ENCODE results near the gene DNM3. TPM values are rescaled to one million over a fixed set of nuclear protein-coding genes. Genes with fewer than 3 reads are reported as not detected.

DNM3 gene
- total RNA-seq, 6 donors from 2014 or later, result 7.1 to 30.4 (median 10.3) TPM

DNA sequence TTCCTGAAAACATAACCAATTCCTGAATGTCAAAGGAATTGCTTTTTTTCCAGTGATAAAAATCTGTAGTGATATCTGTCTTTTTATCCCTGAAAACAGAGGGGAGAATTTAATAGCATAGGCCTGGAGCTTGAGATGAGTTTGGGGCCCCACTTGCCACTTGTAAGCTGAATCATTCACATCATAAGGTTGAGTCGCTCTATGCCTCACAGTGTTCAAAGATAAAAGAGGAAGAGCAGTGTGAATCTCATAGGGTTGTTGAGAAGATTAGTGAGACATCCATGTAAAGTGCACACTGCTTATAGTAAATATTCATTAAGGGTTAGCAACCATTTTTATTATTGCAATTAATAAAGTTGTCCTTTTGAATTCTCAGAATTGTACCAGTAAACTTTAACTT is 271.3 kb downstream of the DNM3 start:
- ATAC-seq (ENCODE audit: low FRiP score in 2 of 2) (no peak), DNase-seq (no peak)
- H3K36me3 ChIP-seq, result no peaks in the 10 kb centered on the region
- TF ChIP-seq, protein P1, sequence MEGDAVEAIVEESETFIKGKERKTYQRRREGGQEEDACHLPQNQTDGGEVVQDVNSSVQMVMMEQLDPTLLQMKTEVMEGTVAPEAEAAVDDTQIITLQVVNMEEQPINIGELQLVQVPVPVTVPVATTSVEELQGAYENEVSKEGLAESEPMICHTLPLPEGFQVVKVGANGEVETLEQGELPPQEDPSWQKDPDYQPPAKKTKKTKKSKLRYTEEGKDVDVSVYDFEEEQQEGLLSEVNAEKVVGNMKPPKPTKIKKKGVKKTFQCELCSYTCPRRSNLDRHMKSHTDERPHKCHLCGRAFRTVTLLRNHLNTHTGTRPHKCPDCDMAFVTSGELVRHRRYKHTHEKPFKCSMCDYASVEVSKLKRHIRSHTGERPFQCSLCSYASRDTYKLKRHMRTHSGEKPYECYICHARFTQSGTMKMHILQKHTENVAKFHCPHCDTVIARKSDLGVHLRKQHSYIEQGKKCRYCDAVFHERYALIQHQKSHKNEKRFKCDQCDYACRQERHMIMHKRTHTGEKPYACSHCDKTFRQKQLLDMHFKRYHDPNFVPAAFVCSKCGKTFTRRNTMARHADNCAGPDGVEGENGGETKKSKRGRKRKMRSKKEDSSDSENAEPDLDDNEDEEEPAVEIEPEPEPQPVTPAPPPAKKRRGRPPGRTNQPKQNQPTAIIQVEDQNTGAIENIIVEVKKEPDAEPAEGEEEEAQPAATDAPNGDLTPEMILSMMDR (IDR thresholded peaks at IDR 0.05), result no peak
- TF ChIP-seq EP300 (IDR thresholded peaks at IDR 0.05) (no peak), POLR2AphosphoS5 (IDR thresholded peaks at IDR 0.05) (no peak), POLR2A (IDR thresholded peaks at IDR 0.05) (no peak)
- H3K4me3 ChIP-seq, result no peak overlapping the region
- H3K27me3 ChIP-seq, result no peaks in the 10 kb centered on the region
- 83 to 88% methylated on average over 1 of the region's 1 CpG for WGBS, 2 donors
- H3K9me3 ChIP-seq, result no peaks in the 10 kb centered on the region
- H3K27ac ChIP-seq, result no peak overlapping the region
- peaks cover 0 to 3% (median 0%) of the 10 kb centered on the region in 4 donors for H3K4me1 ChIP-seq

- no peak overlapping the region for H3K4me3 ChIP-seq
- no peak for ATAC-seq (ENCODE audit: low FRiP score in 2 of 2)
- 60 to 82% methylated on average over 1 of the region's 1 CpG for WGBS, 2 donors
- H3K9me3 ChIP-seq, result no peaks in the 10 kb centered on the region
- no peaks in the 10 kb centered on the region for H3K27me3 ChIP-seq
- H3K27ac ChIP-seq, result no peak overlapping the region
- TF ChIP-seq, protein P1 (IDR thresholded peaks at IDR 0.05), result no peak
- no peak for TF ChIP-seq POLR2A (IDR thresholded peaks at IDR 0.05)
- no peak for TF ChIP-seq EP300 (IDR thresholded peaks at IDR 0.05)
- TF ChIP-seq POLR2AphosphoS5 (IDR thresholded peaks at IDR 0.05), result no peak
- H3K36me3 ChIP-seq, result no peaks in the 10 kb centered on the region
- DNase-seq, result no peak
- peaks cover 0 to 4% (median 0%) of the 10 kb centered on the region in 4 donors for H3K4me1 ChIP-seq
These were observed 276.5 kb downstream of the DNM3 start for GRCh38 chr1:172117800-172118199.

GRCh38 chr1:172118618-172119017 is 277.3 kb downstream of the DNM3 start:
- TF ChIP-seq POLR2A (IDR thresholded peaks at IDR 0.05), result no peak
- no peak overlapping the region for H3K4me3 ChIP-seq

DNA sequence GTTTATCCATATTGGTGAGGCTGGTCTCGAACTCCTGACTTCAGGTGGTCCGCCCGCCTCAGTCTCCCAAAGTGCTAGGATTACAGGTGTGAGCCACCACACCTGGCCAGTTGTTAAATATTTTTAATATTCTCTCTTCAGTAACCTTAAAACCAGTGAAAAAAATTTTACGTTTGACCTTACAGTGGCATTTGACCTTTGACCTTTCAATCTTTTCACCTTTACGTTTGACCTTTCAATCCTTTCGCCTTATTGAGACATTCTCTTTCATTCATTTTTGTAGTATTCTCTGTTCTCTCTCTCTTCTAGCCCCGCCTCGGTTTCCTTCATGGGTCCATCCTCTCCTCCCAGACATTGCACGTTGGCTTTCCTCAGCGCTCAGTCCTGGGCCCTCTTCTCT is 277.9 kb downstream of the DNM3 start:
- WGBS, 2 donors, result 91 to 98% methylated on average over 10 of the region's 10 CpGs
- peaks cover 0 to 4% (median 0%) of the 10 kb centered on the region in 4 donors for H3K4me1 ChIP-seq
- H3K27ac ChIP-seq, result no peak overlapping the region
- H3K4me3 ChIP-seq, result no peak overlapping the region
- no peak for TF ChIP-seq POLR2A (IDR thresholded peaks at IDR 0.05)
- TF ChIP-seq EP300 (IDR thresholded peaks at IDR 0.05), result no peak
- no peak for TF ChIP-seq POLR2AphosphoS5 (IDR thresholded peaks at IDR 0.05)
- TF ChIP-seq, protein P1 (IDR thresholded peaks at IDR 0.05), result no peak
- H3K27me3 ChIP-seq, result no peaks in the 10 kb centered on the region
- ATAC-seq (ENCODE audit: low FRiP score in 2 of 2) (no peak), DNase-seq (no peak)
- H3K36me3 ChIP-seq, result no peaks in the 10 kb centered on the region
- no peaks in the 10 kb centered on the region for H3K9me3 ChIP-seq

More at GRCh38 chr1:172118618-172119017, 277.3 kb downstream of the DNM3 start:
- 93 to 97% methylated on average over 3 of the region's 3 CpGs for WGBS, 2 donors
- ATAC-seq (ENCODE audit: low FRiP score in 2 of 2), result no peak
- Histone ChIP-seq H3K36me3 (no peaks in the 10 kb centered on the region), H3K9me3 (no peaks in the 10 kb centered on the region), H3K27me3 (no peaks in the 10 kb centered on the region), H3K4me1 (peaks cover 0 to 4% (median 0%) of the 10 kb centered on the region in 4 donors), H3K27ac (no peak overlapping the region)
- DNase-seq, result no peak

- Histone ChIP-seq H3K4me1 (peaks cover 0 to 4% (median 0%) of the 10 kb centered on the region in 4 donors), H3K27ac (no peak overlapping the region), H3K9me3 (no peaks in the 10 kb centered on the region), H3K36me3 (no peaks in the 10 kb centered on the region), H3K4me3 (no peak overlapping the region), H3K27me3 (no peaks in the 10 kb centered on the region)
- DNase-seq (no peak), ATAC-seq (ENCODE audit: low FRiP score in 2 of 2) (no peak)
- 67 to 71% methylated on average over 2 of the region's 2 CpGs for WGBS, 2 donors
- TF ChIP-seq, protein P1 (IDR thresholded peaks at IDR 0.05), result no peak
- TF ChIP-seq POLR2AphosphoS5 (IDR thresholded peaks at IDR 0.05) (no peak), EP300 (IDR thresholded peaks at IDR 0.05) (no peak), POLR2A (IDR thresholded peaks at IDR 0.05) (no peak)
These were observed 279.1 kb downstream of the DNM3 start for GRCh38 chr1:172120381-172120780.
